ENCODE results near the gene TEX53.

TEX53 gene

GRCh38 chr9:114680259-114681001, 22.8 kb upstream of the TEX53 start:
- TF ChIP-seq CTCF (IDR thresholded peaks at IDR 0.05; ENCODE audit: insufficient read depth, missing control alignments) = no peak
- no peak for FAIRE-seq
- no peak for DNase-seq (ENCODE audit: insufficient read length, low spot score)

GRCh38 chr9:114678795-114679194, 21.2 kb upstream of the TEX53 start:
- no peak for DNase-seq (ENCODE audit: insufficient read length, low spot score)
- no peak for FAIRE-seq
- TF ChIP-seq CTCF (IDR thresholded peaks at IDR 0.05; ENCODE audit: insufficient read depth, missing control alignments) = no peak

- FAIRE-seq = no peak
- no peak for DNase-seq (ENCODE audit: insufficient read length, low spot score)
- no peak for TF ChIP-seq CTCF (IDR thresholded peaks at IDR 0.05; ENCODE audit: insufficient read depth, missing control alignments)
These were observed 20.5 kb upstream of the TEX53 start for GRCh38 chr9:114678130-114678529.

- no peak for DNase-seq (ENCODE audit: insufficient read length, low spot score)
These were observed 19.8 kb upstream of the TEX53 start for GRCh38 chr9:114677418-114677817.

GRCh38 chr9:114676901-114677300, 19.3 kb upstream of the TEX53 start:
- FAIRE-seq (no peak), DNase-seq (ENCODE audit: insufficient read length, low spot score) (no peak)
- TF ChIP-seq CTCF (IDR thresholded peaks at IDR 0.05; ENCODE audit: insufficient read depth, missing control alignments) = no peak

More at GRCh38 chr9:114677418-114677817, 19.8 kb upstream of the TEX53 start:
- no peak for TF ChIP-seq CTCF (IDR thresholded peaks at IDR 0.05; ENCODE audit: insufficient read depth, missing control alignments)
- FAIRE-seq = no peak

GRCh38 chr9:114674798-114675540, 17.4 kb upstream of the TEX53 start:
- no peak for TF ChIP-seq CTCF (IDR thresholded peaks at IDR 0.05; ENCODE audit: insufficient read depth, missing control alignments)
- FAIRE-seq (no peak), DNase-seq (ENCODE audit: insufficient read length, low spot score) (no peak)

Measured in D721Med (cell line).